Measurements from ENCODE around the gene COL8A1. TPM values are rescaled to one million over a fixed set of nuclear protein-coding genes. Genes with fewer than 3 reads are reported as not detected.

The COL8A1 gene
- total RNA-seq, 1 experiment from 2014 or later: 0.87 TPM

GRCh38 chr3:99755831-99756230 is 117.4 kb downstream of the COL8A1 start (continued):
- TF ChIP-seq CREB1 (CRISPR knock-in tag; IDR thresholded peaks at IDR 0.05) (no peak), EMX1 (CRISPR knock-in tag; IDR thresholded peaks at IDR 0.05) (no peak), ZNF396 (CRISPR knock-in tag; IDR thresholded peaks at IDR 0.05; ENCODE audit: borderline replicate concordance) (no peak), RELA (CRISPR knock-in tag; IDR thresholded peaks at IDR 0.05; ENCODE audit: borderline replicate concordance) (no peak), ZNF425 (CRISPR knock-in tag; conservative IDR thresholded peaks at IDR 0.05) (no peak), ESRRA (CRISPR knock-in tag; IDR thresholded peaks at IDR 0.05; ENCODE audit: borderline replicate concordance) (no peak)
- TF ChIP-seq, protein P1, sequence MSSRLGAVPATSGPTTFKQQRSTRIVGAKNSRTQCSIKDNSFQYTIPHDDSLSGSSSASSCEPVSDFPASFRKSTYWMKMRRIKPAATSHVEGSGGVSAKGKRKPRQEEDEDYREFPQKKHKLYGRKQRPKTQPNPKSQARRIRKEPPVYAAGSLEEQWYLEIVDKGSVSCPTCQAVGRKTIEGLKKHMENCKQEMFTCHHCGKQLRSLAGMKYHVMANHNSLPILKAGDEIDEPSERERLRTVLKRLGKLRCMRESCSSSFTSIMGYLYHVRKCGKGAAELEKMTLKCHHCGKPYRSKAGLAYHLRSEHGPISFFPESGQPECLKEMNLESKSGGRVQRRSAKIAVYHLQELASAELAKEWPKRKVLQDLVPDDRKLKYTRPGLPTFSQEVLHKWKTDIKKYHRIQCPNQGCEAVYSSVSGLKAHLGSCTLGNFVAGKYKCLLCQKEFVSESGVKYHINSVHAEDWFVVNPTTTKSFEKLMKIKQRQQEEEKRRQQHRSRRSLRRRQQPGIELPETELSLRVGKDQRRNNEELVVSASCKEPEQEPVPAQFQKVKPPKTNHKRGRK (CRISPR knock-in tag; IDR thresholded peaks at IDR 0.05; ENCODE audit: borderline replicate concordance): no peak
- TF ChIP-seq, protein P2, sequence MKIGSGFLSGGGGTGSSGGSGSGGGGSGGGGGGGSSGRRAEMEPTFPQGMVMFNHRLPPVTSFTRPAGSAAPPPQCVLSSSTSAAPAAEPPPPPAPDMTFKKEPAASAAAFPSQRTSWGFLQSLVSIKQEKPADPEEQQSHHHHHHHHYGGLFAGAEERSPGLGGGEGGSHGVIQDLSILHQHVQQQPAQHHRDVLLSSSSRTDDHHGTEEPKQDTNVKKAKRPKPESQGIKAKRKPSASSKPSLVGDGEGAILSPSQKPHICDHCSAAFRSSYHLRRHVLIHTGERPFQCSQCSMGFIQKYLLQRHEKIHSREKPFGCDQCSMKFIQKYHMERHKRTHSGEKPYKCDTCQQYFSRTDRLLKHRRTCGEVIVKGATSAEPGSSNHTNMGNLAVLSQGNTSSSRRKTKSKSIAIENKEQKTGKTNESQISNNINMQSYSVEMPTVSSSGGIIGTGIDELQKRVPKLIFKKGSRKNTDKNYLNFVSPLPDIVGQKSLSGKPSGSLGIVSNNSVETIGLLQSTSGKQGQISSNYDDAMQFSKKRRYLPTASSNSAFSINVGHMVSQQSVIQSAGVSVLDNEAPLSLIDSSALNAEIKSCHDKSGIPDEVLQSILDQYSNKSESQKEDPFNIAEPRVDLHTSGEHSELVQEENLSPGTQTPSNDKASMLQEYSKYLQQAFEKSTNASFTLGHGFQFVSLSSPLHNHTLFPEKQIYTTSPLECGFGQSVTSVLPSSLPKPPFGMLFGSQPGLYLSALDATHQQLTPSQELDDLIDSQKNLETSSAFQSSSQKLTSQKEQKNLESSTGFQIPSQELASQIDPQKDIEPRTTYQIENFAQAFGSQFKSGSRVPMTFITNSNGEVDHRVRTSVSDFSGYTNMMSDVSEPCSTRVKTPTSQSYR (CRISPR knock-in tag; IDR thresholded peaks at IDR 0.05): no peak

DNA sequence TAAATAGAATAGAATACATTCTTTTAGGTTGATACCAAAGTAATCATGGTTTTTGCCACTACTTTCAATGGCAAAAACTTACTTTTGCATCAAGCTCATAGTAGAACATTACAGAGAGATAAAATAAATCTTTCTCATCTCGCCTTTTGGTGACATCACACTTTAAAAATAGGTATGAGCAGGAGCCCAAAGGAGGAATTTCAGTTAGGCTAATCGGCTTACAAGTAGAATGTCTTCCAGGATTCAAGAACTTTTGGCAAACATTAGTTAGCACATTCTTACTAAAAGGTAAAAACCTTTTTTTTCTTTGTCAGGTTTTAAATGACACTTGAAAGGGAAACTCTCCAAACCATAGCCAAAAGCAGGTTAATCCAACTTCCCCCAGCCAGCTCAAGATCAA is 119.6 kb downstream of the COL8A1 start:
- DNase-seq (ENCODE audit: low spot score) (no peak), ATAC-seq (no peak)
- Mint-ChIP-seq H3K27me3 (ENCODE audit: low read depth) (no peaks in the 10 kb centered on the region; the same call in 1 of the 2 replicates), H3K4me3 (no peak overlapping the region), H3K27ac (no peak overlapping the region), H3K9me3 (no peaks in the 10 kb centered on the region), H3K4me1 (0 out of 2 replicates have a peak, but pooled peaks cover 2% of the 10 kb centered on the region), H3K36me3 (no peaks in the 10 kb centered on the region)
- no peak for TF ChIP-seq ATF1 (CRISPR knock-in tag; IDR thresholded peaks at IDR 0.05)
- TF ChIP-seq ZNF219 (CRISPR knock-in tag; IDR thresholded peaks at IDR 0.05; ENCODE audit: borderline replicate concordance): no peak
- no peak for TF ChIP-seq SP1 (CRISPR knock-in tag; conservative IDR thresholded peaks at IDR 0.05)
- no peak for TF ChIP-seq RORB (CRISPR knock-in tag; IDR thresholded peaks at IDR 0.05)
- no peak for TF ChIP-seq SOX15 (CRISPR knock-in tag; IDR thresholded peaks at IDR 0.05)
- ChIA-PET CTCF (interaction anchor here (0.6 to 1.0 kb wide), 2 partner anchors 128 to 940 kb away, joined by 3 read pairs; no protein-coding TSS in a partner anchor), POLR2A (no interaction called here)

DNA sequence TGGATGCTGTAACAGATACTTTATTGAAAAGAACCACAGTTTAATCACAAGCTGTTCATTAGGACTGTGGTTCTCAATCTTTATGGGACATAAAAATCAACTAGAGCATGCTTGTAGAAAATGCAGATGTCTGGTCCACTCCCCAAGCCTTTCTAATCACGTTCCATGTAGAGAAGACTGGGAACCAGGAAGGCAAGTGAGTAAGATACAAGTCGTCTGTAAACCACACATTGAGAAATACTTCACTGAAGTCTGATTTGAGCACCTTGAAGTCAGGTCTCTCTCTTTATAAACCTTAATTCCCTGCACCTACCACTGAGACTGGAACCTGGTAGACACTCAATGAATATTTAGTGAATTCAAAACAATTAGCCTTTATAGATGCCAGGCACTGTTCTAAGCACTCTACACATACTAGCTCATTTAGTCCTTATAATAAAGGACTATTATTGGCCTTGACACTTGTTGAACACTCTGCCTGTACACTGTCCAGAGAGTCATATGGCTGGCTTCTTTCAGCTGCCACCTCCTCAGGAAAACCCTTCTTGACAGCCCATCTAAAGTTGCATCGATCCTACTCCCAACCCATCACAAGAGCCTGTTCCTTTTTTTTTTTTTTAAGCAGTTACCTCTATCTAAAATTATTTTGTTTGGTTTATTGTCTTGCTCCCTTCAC is 120.2 kb downstream of the COL8A1 start:
- Mint-ChIP-seq H3K4me3 (no peak overlapping the region), H3K9me3 (no peaks in the 10 kb centered on the region), H3K27me3 (ENCODE audit: low read depth) (no peaks in the 10 kb centered on the region; the same call in 1 of the 2 replicates), H3K4me1 (0 out of 2 replicates have a peak, but pooled peaks cover 2% of the 10 kb centered on the region), H3K27ac (no peak overlapping the region), H3K36me3 (no peaks in the 10 kb centered on the region)
- DNase-seq (ENCODE audit: low spot score): no peak
- ChIA-PET CTCF (interaction anchor here (0.6 to 1.5 kb wide), 3 partner anchors 90 to 941 kb away, joined by 3 to 9 read pairs (median 3); no protein-coding TSS in a partner anchor), POLR2A (no interaction called here)
- no peak for ATAC-seq
- TF ChIP-seq, protein P3, sequence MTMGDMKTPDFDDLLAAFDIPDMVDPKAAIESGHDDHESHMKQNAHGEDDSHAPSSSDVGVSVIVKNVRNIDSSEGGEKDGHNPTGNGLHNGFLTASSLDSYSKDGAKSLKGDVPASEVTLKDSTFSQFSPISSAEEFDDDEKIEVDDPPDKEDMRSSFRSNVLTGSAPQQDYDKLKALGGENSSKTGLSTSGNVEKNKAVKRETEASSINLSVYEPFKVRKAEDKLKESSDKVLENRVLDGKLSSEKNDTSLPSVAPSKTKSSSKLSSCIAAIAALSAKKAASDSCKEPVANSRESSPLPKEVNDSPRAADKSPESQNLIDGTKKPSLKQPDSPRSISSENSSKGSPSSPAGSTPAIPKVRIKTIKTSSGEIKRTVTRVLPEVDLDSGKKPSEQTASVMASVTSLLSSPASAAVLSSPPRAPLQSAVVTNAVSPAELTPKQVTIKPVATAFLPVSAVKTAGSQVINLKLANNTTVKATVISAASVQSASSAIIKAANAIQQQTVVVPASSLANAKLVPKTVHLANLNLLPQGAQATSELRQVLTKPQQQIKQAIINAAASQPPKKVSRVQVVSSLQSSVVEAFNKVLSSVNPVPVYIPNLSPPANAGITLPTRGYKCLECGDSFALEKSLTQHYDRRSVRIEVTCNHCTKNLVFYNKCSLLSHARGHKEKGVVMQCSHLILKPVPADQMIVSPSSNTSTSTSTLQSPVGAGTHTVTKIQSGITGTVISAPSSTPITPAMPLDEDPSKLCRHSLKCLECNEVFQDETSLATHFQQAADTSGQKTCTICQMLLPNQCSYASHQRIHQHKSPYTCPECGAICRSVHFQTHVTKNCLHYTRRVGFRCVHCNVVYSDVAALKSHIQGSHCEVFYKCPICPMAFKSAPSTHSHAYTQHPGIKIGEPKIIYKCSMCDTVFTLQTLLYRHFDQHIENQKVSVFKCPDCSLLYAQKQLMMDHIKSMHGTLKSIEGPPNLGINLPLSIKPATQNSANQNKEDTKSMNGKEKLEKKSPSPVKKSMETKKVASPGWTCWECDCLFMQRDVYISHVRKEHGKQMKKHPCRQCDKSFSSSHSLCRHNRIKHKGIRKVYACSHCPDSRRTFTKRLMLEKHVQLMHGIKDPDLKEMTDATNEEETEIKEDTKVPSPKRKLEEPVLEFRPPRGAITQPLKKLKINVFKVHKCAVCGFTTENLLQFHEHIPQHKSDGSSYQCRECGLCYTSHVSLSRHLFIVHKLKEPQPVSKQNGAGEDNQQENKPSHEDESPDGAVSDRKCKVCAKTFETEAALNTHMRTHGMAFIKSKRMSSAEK (CRISPR knock-in tag; IDR thresholded peaks at IDR 0.05; ENCODE audit: borderline replicate concordance): no peak
- no peak for TF ChIP-seq ATF6 (CRISPR knock-in tag; IDR thresholded peaks at IDR 0.05)
- no peak for TF ChIP-seq ZNF219 (CRISPR knock-in tag; IDR thresholded peaks at IDR 0.05; ENCODE audit: borderline replicate concordance)
- TF ChIP-seq, protein P2 (CRISPR knock-in tag; IDR thresholded peaks at IDR 0.05): no peak
- no peak for TF ChIP-seq NR2C2 (CRISPR knock-in tag; IDR thresholded peaks at IDR 0.05)
- no peak for TF ChIP-seq ESRRA (CRISPR knock-in tag; IDR thresholded peaks at IDR 0.05; ENCODE audit: borderline replicate concordance)

Measured in WTC11 (cell line).